ENCODE measurements around the gene BABAM2. TPM values are rescaled to one million over a fixed set of nuclear protein-coding genes. Genes with fewer than 3 reads are reported as not detected.

BABAM2 gene
- total and polyA plus RNA-seq, 10 of the 15 experiments (the other 5 are each of a cell fraction or from before 2014, with no cell fraction given) = 30.7 to 59.9 (median 44.5) TPM

DNA sequence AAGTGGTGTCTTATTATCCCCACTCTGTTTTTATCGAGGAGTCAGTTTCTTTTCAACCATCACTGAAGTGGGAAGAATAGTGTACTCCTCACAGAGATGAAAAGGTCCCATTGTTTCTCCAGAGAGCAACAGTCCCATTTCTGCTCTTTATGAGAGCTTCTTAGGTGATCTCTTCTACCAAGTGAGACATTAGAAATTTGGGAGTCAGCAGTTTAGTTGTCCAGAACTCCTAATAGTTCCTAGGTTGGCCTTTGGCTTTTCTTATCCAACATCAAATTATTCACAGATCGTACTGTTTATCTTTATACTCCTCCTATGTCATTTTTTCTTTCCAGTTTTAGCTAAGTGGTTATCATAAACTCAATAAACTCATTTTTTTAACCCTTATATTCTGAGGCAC is 213.1 kb downstream of the BABAM2 start (continued):
- TF ChIP-seq, protein P1, sequence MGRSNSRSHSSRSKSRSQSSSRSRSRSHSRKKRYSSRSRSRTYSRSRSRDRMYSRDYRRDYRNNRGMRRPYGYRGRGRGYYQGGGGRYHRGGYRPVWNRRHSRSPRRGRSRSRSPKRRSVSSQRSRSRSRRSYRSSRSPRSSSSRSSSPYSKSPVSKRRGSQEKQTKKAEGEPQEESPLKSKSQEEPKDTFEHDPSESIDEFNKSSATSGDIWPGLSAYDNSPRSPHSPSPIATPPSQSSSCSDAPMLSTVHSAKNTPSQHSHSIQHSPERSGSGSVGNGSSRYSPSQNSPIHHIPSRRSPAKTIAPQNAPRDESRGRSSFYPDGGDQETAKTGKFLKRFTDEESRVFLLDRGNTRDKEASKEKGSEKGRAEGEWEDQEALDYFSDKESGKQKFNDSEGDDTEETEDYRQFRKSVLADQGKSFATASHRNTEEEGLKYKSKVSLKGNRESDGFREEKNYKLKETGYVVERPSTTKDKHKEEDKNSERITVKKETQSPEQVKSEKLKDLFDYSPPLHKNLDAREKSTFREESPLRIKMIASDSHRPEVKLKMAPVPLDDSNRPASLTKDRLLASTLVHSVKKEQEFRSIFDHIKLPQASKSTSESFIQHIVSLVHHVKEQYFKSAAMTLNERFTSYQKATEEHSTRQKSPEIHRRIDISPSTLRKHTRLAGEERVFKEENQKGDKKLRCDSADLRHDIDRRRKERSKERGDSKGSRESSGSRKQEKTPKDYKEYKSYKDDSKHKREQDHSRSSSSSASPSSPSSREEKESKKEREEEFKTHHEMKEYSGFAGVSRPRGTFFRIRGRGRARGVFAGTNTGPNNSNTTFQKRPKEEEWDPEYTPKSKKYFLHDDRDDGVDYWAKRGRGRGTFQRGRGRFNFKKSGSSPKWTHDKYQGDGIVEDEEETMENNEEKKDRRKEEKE (IDR thresholded peaks at IDR 0.05) = no peak

- H3K27me3 ChIP-seq (replicated peaks in 1 of 2; ENCODE audit: control insufficient read depth in 2 of 2, insufficient read depth in 2 of 2, low read length in 1 of 2) = no peaks in the 10 kb centered on the region
- TF ChIP-seq, protein P2, sequence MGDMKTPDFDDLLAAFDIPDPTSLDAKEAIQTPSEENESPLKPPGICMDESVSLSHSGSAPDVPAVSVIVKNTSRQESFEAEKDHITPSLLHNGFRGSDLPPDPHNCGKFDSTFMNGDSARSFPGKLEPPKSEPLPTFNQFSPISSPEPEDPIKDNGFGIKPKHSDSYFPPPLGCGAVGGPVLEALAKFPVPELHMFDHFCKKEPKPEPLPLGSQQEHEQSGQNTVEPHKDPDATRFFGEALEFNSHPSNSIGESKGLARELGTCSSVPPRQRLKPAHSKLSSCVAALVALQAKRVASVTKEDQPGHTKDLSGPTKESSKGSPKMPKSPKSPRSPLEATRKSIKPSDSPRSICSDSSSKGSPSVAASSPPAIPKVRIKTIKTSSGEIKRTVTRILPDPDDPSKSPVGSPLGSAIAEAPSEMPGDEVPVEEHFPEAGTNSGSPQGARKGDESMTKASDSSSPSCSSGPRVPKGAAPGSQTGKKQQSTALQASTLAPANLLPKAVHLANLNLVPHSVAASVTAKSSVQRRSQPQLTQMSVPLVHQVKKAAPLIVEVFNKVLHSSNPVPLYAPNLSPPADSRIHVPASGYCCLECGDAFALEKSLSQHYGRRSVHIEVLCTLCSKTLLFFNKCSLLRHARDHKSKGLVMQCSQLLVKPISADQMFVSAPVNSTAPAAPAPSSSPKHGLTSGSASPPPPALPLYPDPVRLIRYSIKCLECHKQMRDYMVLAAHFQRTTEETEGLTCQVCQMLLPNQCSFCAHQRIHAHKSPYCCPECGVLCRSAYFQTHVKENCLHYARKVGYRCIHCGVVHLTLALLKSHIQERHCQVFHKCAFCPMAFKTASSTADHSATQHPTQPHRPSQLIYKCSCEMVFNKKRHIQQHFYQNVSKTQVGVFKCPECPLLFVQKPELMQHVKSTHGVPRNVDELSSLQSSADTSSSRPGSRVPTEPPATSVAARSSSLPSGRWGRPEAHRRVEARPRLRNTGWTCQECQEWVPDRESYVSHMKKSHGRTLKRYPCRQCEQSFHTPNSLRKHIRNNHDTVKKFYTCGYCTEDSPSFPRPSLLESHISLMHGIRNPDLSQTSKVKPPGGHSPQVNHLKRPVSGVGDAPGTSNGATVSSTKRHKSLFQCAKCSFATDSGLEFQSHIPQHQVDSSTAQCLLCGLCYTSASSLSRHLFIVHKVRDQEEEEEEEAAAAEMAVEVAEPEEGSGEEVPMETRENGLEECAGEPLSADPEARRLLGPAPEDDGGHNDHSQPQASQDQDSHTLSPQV (IDR thresholded peaks at IDR 0.05) = no peak
- TF ChIP-seq EZH2 (IDR thresholded peaks at IDR 0.05; ENCODE audit: borderline replicate concordance, control insufficient read depth, low read depth, low read length) (no peak), PAX8 (IDR thresholded peaks at IDR 0.05) (no peak), POLR2AphosphoS5 (IDR thresholded peaks at IDR 0.05; ENCODE audit: low read length) (no peak), HDAC2 (IDR thresholded peaks at IDR 0.05) (no peak), CBX5 (IDR thresholded peaks at IDR 0.05; ENCODE audit: low read depth) (no peak), BMI1 (IDR thresholded peaks at IDR 0.05; ENCODE audit: borderline replicate concordance) (no peak), NR2C1 (IDR thresholded peaks at IDR 0.05) (no peak), RB1 (IDR thresholded peaks at IDR 0.05; ENCODE audit: borderline replicate concordance) (no peak)
- TF ChIP-seq, protein P3, sequence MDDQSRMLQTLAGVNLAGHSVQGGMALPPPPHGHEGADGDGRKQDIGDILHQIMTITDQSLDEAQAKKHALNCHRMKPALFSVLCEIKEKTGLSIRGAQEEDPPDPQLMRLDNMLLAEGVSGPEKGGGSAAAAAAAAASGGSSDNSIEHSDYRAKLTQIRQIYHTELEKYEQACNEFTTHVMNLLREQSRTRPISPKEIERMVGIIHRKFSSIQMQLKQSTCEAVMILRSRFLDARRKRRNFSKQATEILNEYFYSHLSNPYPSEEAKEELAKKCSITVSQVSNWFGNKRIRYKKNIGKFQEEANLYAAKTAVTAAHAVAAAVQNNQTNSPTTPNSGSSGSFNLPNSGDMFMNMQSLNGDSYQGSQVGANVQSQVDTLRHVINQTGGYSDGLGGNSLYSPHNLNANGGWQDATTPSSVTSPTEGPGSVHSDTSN (IDR thresholded peaks at IDR 0.05; ENCODE audit: insufficient replicate concordance, low read depth, low read length) = no peak
Measured at GRCh38 chr2:28108143-28108542, 217.6 kb downstream of the BABAM2 start.

More at GRCh38 chr2:28108143-28108542, 217.6 kb downstream of the BABAM2 start:
- no peaks in the 10 kb centered on the region for H3K36me3 ChIP-seq (ENCODE audit: control insufficient read depth in 2 of 2, insufficient read depth in 2 of 2, low read length in 1 of 2)
- SMC1A ChIA-PET (ENCODE audit: uncharacterized antibody, unreplicated experiment) = no interaction called here
- DNase-seq (ENCODE audit: low read depth, low spot score) (no peak), ATAC-seq (no peak), FAIRE-seq (no peak)
- H3K4me3 ChIP-seq = no peak overlapping the region
- CTCF ChIA-PET = interaction anchor here (0.5 kb wide), 1 partner anchor 363 kb away, joined by 3 read pairs; no protein-coding TSS in a partner anchor
- POLR2A ChIA-PET = interaction anchor here (0.7 kb wide), 1 partner anchor 815 kb away, joined by 3 read pairs; no protein-coding TSS in a partner anchor
- intact Hi-C loops (cut with micrococcal nuclease; ENCODE audit: unreplicated experiment) = no loop called here
- no peaks in the 10 kb centered on the region for H3K9me3 ChIP-seq (replicated peaks; ENCODE audit: control insufficient read depth, insufficient read depth, low read length)
- RAD21 ChIA-PET (ENCODE audit: unreplicated experiment) = no interaction called here
- no peak overlapping the region for H2AFZ ChIP-seq (ENCODE audit: control insufficient read depth, low read depth, low read length)
- H3K4me2 ChIP-seq (ENCODE audit: control insufficient read depth, insufficient read depth) = no peak overlapping the region
- in situ Hi-C loops (cut with MboI) = no loop called here
- H3K4me1 ChIP-seq (ENCODE audit: control insufficient read depth, insufficient read depth, low read length) = no peaks in the 10 kb centered on the region
- no TSS peak for BruUV-seq (replicated peaks)
- no peak overlapping the region for H3K9ac ChIP-seq (ENCODE audit: control insufficient read depth, insufficient read depth, low read length)
- no peaks in the 10 kb centered on the region for H3K79me2 ChIP-seq (ENCODE audit: control insufficient read depth, insufficient read depth, low read length)
- H4K20me1 ChIP-seq (ENCODE audit: control insufficient read depth, insufficient read depth) = no peaks in the 10 kb centered on the region
- whole genome bisulfite sequencing (ENCODE audit: insufficient coverage, insufficient replicate concordance, low lambda C conversion rate, missing lambda C conversion rate) = 79% methylated on average over 2 of the region's 2 CpGs
- no peak overlapping the region for H3K27ac ChIP-seq (ENCODE audit: control insufficient read depth, insufficient read depth)
